H1 (cell line): Measurements from ENCODE around the gene ALK. TPM values are rescaled to one million over a fixed set of nuclear protein-coding genes. Genes with fewer than 3 reads are reported as not detected.

ENCODE experiments used
- CTCF ChIA-PET: fragments of 300-600 bp; sonication (Branson Sonifier 250); formaldehyde crosslinking; loops from one replicate; lab custom pipeline; 2021; ENCODE audit not compliant: partially characterized antibody; lab: Charles Lee
- POLR2A ChIA-PET: fragments of 300-600 bp; sonication (Branson Sonifier 250); formaldehyde crosslinking; loops from one replicate; lab custom pipeline; 2021; ENCODE audit warnings: inconsistent platforms; ENCODE audit not compliant: partially characterized antibody; lab: Charles Lee
- DNase-seq, 2 experiments: peaks; one replicate each; pipeline versions ENCODE4 v3.0.0 to v3.0.0-alpha.2; 2010 to 2022; ENCODE audit warnings: low spot score in 2 of 2, low read depth in 1 of 2, mixed read lengths in 1 of 2
- FAIRE-seq: peaks from 2 replicates; lab custom pipeline; 2011; peaks lifted over from hg19 to GRCh38; lab: Jason Lieb, UNC
- H2AFZ ChIP-seq: 2 replicates; pipeline ENCODE4 v1.8.1; 2012; ENCODE audit warnings: low read length, inconsistent platforms
- H2AK5ac ChIP-seq: 2 replicates; pipeline ENCODE4 v1.6.1; 2013; ENCODE audit warnings: low read depth, low read length
- H2BK120ac ChIP-seq: replicated peaks from 2 replicates; pipeline ENCODE3; 2013; ENCODE audit warnings: low read depth, low read length, inconsistent platforms
- H2BK12ac ChIP-seq: 2 replicates; pipeline ENCODE4 v1.6.1; 2013; ENCODE audit warnings: low read depth, low read length
- H2BK15ac ChIP-seq: 2 replicates; pipeline ENCODE4 v1.6.1; 2013; ENCODE audit warnings: low read length
- H2BK20ac ChIP-seq: 2 replicates; pipeline ENCODE4 v1.6.1; 2013; ENCODE audit warnings: low read length
- H2BK5ac ChIP-seq: 2 replicates; pipeline ENCODE4 v1.6.1; 2013; ENCODE audit warnings: low read depth, low read length
- H3K14ac ChIP-seq: 2 replicates; pipeline ENCODE4 v1.6.1; 2013; ENCODE audit warnings: inconsistent platforms; ENCODE audit not compliant: insufficient read length
- H3K18ac ChIP-seq: 2 replicates; pipeline ENCODE4 v1.6.1; 2013; ENCODE audit warnings: low read length; ENCODE audit errors: extremely low read depth
- H3K23ac ChIP-seq: 2 replicates; pipeline ENCODE4 v1.6.1; 2013; ENCODE audit warnings: inconsistent platforms; ENCODE audit not compliant: insufficient read length
- H3K23me2 ChIP-seq: 2 replicates; pipeline ENCODE4 v1.6.1; 2013; ENCODE audit warnings: low read depth, low read length
- H3K27ac ChIP-seq: 2 replicates; pipeline ENCODE4 v1.6.1; 2011; ENCODE audit warnings: low read depth, low read length, inconsistent platforms
- H3K27me3 ChIP-seq, 4 experiments: replicated peaks in 1 of 4; 1 replicate in 1 of 4; 2 replicates in 3 of 4; pipeline versions ENCODE4 v1.6.1 to v1.8.1; 2011 to 2013; ENCODE audit warnings: low read length in 3 of 4, mild to moderate bottlenecking in 3 of 4, inconsistent platforms in 2 of 4, mixed read lengths in 2 of 4, moderate library complexity in 1 of 4; ENCODE audit not compliant: control insufficient read depth in 3 of 4, insufficient read depth in 3 of 4; ENCODE audit errors: extremely low read depth in 1 of 4
- H3K36me3 ChIP-seq, 4 experiments: 2 replicates each; pipeline versions ENCODE4 v1.6.1 to v1.8.1; 2011 to 2013; ENCODE audit warnings: mild to moderate bottlenecking in 4 of 4, low read length in 3 of 4, moderate library complexity in 2 of 4, control low read depth in 1 of 4, inconsistent platforms in 1 of 4; ENCODE audit not compliant: insufficient read depth in 4 of 4, control insufficient read depth in 2 of 4
- H3K4ac ChIP-seq: replicated peaks from 2 replicates; pipeline ENCODE3; 2013; ENCODE audit warnings: low read length, low read depth, mixed read lengths, inconsistent platforms; ENCODE audit not compliant: insufficient read length
- H3K4me1 ChIP-seq, 4 experiments: replicated peaks in 1 of 4; 1 replicate in 1 of 4; 2 replicates in 3 of 4; pipeline versions ENCODE4 v1.6.1 to v1.8.1; 2011 to 2013; ENCODE audit warnings: low read length in 3 of 4, inconsistent platforms in 2 of 4, mixed read lengths in 1 of 4; ENCODE audit not compliant: insufficient read depth in 4 of 4, control insufficient read depth in 3 of 4
- H3K4me2 ChIP-seq, 2 experiments: 2 replicates each; pipeline versions ENCODE4 v1.6.1 to v1.8.1; 2011 to 2013; ENCODE audit warnings: low read depth in 2 of 2, low read length in 2 of 2, control low read depth in 1 of 2, inconsistent platforms in 1 of 2, mild to moderate bottlenecking in 1 of 2; ENCODE audit not compliant: insufficient read depth in 1 of 2
- H3K4me3 ChIP-seq, 4 experiments: fragments of 200-600, 300-600 bp in 1 of 4; sonication (generic), shearing (Covaris generic), sonication (Bioruptor Twin) in 1 of 4; 2 replicates each; pipeline versions ENCODE4 v1.5.1 to v1.8.1; 2011 to 2016; ENCODE audit warnings: low read length in 4 of 4, low read depth in 3 of 4, control low read depth in 2 of 4, inconsistent platforms in 2 of 4, mild to moderate bottlenecking in 2 of 4, mixed read lengths in 1 of 4, moderate library complexity in 1 of 4; ENCODE audit not compliant: insufficient read depth in 2 of 4; ENCODE audit errors: extremely low read depth in 1 of 4
- H3K56ac ChIP-seq: replicated peaks from 2 replicates; pipeline ENCODE3; 2013; ENCODE audit warnings: low read depth, mild to moderate bottlenecking, mixed read lengths, low read length, inconsistent platforms; ENCODE audit not compliant: insufficient read length
- H3K79me1 ChIP-seq: 2 replicates; pipeline ENCODE4 v1.6.1; 2013; ENCODE audit warnings: low read depth, low read length, control low read depth
- H3K79me2 ChIP-seq, 2 experiments: 2 replicates each; pipeline versions ENCODE4 v1.6.1 to v1.8.1; 2012 to 2013; ENCODE audit warnings: low read length in 2 of 2, mild to moderate bottlenecking in 2 of 2, inconsistent platforms in 1 of 2; ENCODE audit not compliant: insufficient read depth in 2 of 2, control insufficient read depth in 1 of 2
- H3K9ac ChIP-seq, 4 experiments: replicated peaks in 1 of 4; 1 replicate in 1 of 4; 2 replicates in 3 of 4; pipeline versions ENCODE4 v1.6.1 to v1.8.1; 2011 to 2013; ENCODE audit warnings: low read depth in 3 of 4, low read length in 3 of 4, control low read depth in 2 of 4, mild to moderate bottlenecking in 2 of 4, moderate library complexity in 2 of 4, inconsistent platforms in 1 of 4; ENCODE audit errors: extremely low read depth in 1 of 4
- H3K9me3 ChIP-seq, 2 experiments: 2 replicates each; pipeline versions ENCODE4 v1.6.1 to v1.8.1; 2012 to 2013; ENCODE audit warnings: mild to moderate bottlenecking in 2 of 2, moderate library complexity in 2 of 2, control low read depth in 1 of 2, inconsistent platforms in 1 of 2, low read depth in 1 of 2, low read length in 1 of 2, mixed read lengths in 1 of 2; ENCODE audit not compliant: insufficient read depth in 2 of 2
- H4K20me1 ChIP-seq, 2 experiments: replicated peaks in 1 of 2; 2 replicates each; pipeline versions ENCODE3 to v1.8.1; 2011 to 2013; ENCODE audit warnings: inconsistent platforms in 2 of 2, low read length in 2 of 2, mild to moderate bottlenecking in 1 of 2; ENCODE audit not compliant: insufficient read depth in 2 of 2, control insufficient read depth in 1 of 2
- H4K5ac ChIP-seq: 2 replicates; pipeline ENCODE4 v1.6.1; 2013; ENCODE audit warnings: low read length, low read depth, mixed read lengths, inconsistent platforms; ENCODE audit not compliant: insufficient read length
- H4K8ac ChIP-seq: 2 replicates; pipeline ENCODE4 v1.8.0; 2013; ENCODE audit warnings: mild to moderate bottlenecking, moderate library complexity, low read length, inconsistent platforms; ENCODE audit not compliant: insufficient read depth; ENCODE audit errors: extremely low read depth
- H4K91ac ChIP-seq: replicated peaks from 2 replicates; pipeline ENCODE3; 2013; ENCODE audit warnings: low read length, mixed read lengths, inconsistent platforms; ENCODE audit not compliant: insufficient read length
- BACH1 ChIP-seq: IDR thresholded peaks from 2 replicates; pipeline ENCODE4 v1.6.1; 2012; ENCODE audit warnings: low read length, improper control_type of control experiment
- EGR1 ChIP-seq: IDR thresholded peaks from 2 replicates; pipeline ENCODE4 v1.6.1; 2011; ENCODE audit warnings: low read depth, low read length, borderline replicate concordance
- EP300 ChIP-seq, 2 experiments: IDR thresholded peaks; 1 replicate in 1 of 2; 2 replicates in 1 of 2; pipeline ENCODE4 v1.6.1; 2011 to 2012; ENCODE audit warnings: low read depth in 2 of 2, low read length in 2 of 2, mild to moderate bottlenecking in 2 of 2, borderline replicate concordance in 1 of 2, inconsistent platforms in 1 of 2, moderate library complexity in 1 of 2
- EZH2 ChIP-seq: fragments of 200-600 bp; sonication (generic); IDR thresholded peaks from 2 replicates; pipeline ENCODE4 v1.7.1; 2012; ENCODE audit warnings: low read depth, mild to moderate bottlenecking, moderate library complexity, low read length, inconsistent platforms; ENCODE audit not compliant: severe bottlenecking
- KDM4A ChIP-seq: IDR thresholded peaks from one replicate; pipeline ENCODE4 v1.7.1; 2012; ENCODE audit warnings: low read depth, mild to moderate bottlenecking, moderate library complexity, low read length, inconsistent platforms; ENCODE audit not compliant: severe bottlenecking
- MAFK ChIP-seq: IDR thresholded peaks from 2 replicates; pipeline ENCODE4 v1.6.1; 2012; ENCODE audit warnings: low read depth, mild to moderate bottlenecking, improper control_type of control experiment, low read length
- PHF8 ChIP-seq: fragments of 200-600 bp; sonication (generic); conservative IDR thresholded peaks from 2 replicates; pipeline ENCODE4 v1.7.1; 2012; ENCODE audit warnings: low read depth, mild to moderate bottlenecking, inconsistent platforms, low read length, moderate library complexity
- RAD21 ChIP-seq, 2 experiments: IDR thresholded peaks in 1 of 2; conservative IDR thresholded peaks in 1 of 2; 2 replicates each; pipeline ENCODE4 v1.6.1; 2011; ENCODE audit warnings: low read depth in 2 of 2, low read length in 2 of 2, improper control_type of control experiment in 1 of 2, inconsistent platforms in 1 of 2, mild to moderate bottlenecking in 1 of 2, moderate library complexity in 1 of 2
- TAF7 ChIP-seq: optimal IDR thresholded peaks from 2 replicates; pipeline ENCODE3; 2011; ENCODE audit warnings: low read depth, mild to moderate bottlenecking, inconsistent platforms, low read length, moderate library complexity, borderline replicate concordance
- WGBS, 2 experiments: shearing (Covaris generic) in 1 of 2; methylation state at CpG; one replicate each; pipeline versions ENCODE4 v1.1.6 to v1.1.7; 2013 to 2015; ENCODE audit warnings: low lambda C conversion rate in 2 of 2, mixed read lengths in 2 of 2, inconsistent platforms in 1 of 2, low coverage in 1 of 2, missing lambda C conversion rate in 1 of 2; ENCODE audit not compliant: insufficient replicate concordance in 2 of 2, insufficient coverage in 1 of 2, insufficient read length in 1 of 2; ENCODE audit errors: extremely low coverage in 1 of 2, missing lambda C conversion rate in 1 of 2; 5-methylcytosine and 5-hydroxymethylcytosine counted together
- polyA plus RNA-seq, 7 experiments: library from polyadenylated mRNA; depleted of rRNA in 3 of 7; stranded (reverse) in 5 of 7; unstranded in 2 of 7; fragments of >200 nt in 5 of 7; fragments of 200-250 nt in 2 of 7; gene quantifications; 1 replicate in 5 of 7; 2 replicates in 1 of 7; 4 replicates in 1 of 7; pipeline versions ENCODE4 v1.2.1 to v1.2.3, GENCODE V29; 2011 to 2013; ENCODE audit warnings: missing spikeins in 2 of 7, mixed read lengths in 2 of 7
- total RNA-seq: library from RNA; stranded (reverse); fragmentation: NEBNext Ultra II Directional; extraction: Animal tissue kit (Norgen Biotek cat#: 25700); gene quantifications from 2 replicates; pipeline ENCODE4 v1.2.1, GENCODE V29; 2021
- TF ChIP-seq, protein P1 (sequence below): IDR thresholded peaks from 2 replicates; pipeline ENCODE4 v1.6.1; 2011; ENCODE audit warnings: low read depth, mild to moderate bottlenecking, low read length; ENCODE audit not compliant: insufficient read depth
- TF ChIP-seq, protein P2 (sequence below): IDR thresholded peaks from 2 replicates; pipeline ENCODE4 v1.6.1; 2012; ENCODE audit warnings: low read length, inconsistent platforms

ALK gene
- total and polyA plus RNA-seq, 2 of the 8 experiments (the other 6 are each of a cell fraction or from before 2014, with no cell fraction given): 0.02 to 0.09 TPM

DNA sequence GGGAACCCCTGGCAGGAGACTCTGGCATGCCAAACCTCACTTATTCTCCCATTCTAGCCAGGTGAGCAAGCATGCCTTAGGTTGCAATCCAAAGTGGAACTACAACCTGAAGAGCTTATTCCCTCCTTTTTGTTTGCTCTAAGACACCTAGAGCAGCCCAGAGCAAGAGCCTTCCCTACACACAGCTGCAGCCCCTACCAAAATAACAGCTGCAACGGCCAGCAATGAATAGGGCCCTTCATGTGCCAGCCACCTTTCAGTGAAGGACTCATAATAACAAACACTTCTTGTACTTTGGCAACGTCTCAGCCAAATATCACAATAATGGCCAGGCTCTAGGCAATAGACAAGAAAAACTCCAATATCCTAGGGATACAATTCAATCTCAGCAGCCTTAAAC, 178.7 kb downstream of the ALK start:
- H3K79me2 ChIP-seq: no peaks in the 10 kb centered on the region
- no peaks in the 10 kb centered on the region for H3K23me2 ChIP-seq
- H3K9me3 ChIP-seq: no peaks in the 10 kb centered on the region
- H2AFZ ChIP-seq: no peak overlapping the region
- H4K5ac ChIP-seq: no peak overlapping the region
- CTCF ChIA-PET: interaction anchor here (0.9 kb wide), 1 partner anchor 784 kb away, joined by 3 read pairs; no protein-coding TSS in a partner anchor
- H3K18ac ChIP-seq: no peak overlapping the region
- H2BK12ac ChIP-seq: no peak overlapping the region
- 85% methylated on average over 2 of the region's 2 CpGs; no CpG with 5 or more reads in 1 of the 2 experiments for WGBS, 2 experiments
- no peak overlapping the region for H2BK15ac ChIP-seq
- H4K8ac ChIP-seq: no peak overlapping the region
- H3K27me3 ChIP-seq: no peaks in the 10 kb centered on the region
- H4K91ac ChIP-seq: no peak overlapping the region
- H3K4me3 ChIP-seq: no peak overlapping the region
- H2AK5ac ChIP-seq: no peak overlapping the region
- H3K23ac ChIP-seq: no peak overlapping the region
- H3K4ac ChIP-seq: no peak overlapping the region
- H2BK120ac ChIP-seq: no peak overlapping the region
- H3K27ac ChIP-seq: no peak overlapping the region
- H4K20me1 ChIP-seq: no peaks in the 10 kb centered on the region
- POLR2A ChIA-PET: no interaction called here
- H2BK5ac ChIP-seq: no peak overlapping the region
- DNase-seq: no peak
- no peaks in the 10 kb centered on the region for H3K4me1 ChIP-seq
- H2BK20ac ChIP-seq: no peak overlapping the region
- H3K9ac ChIP-seq: no peak overlapping the region
- H3K4me2 ChIP-seq: no peak overlapping the region
- no peak for FAIRE-seq
- H3K56ac ChIP-seq: no peak overlapping the region
- H3K79me1 ChIP-seq: no peaks in the 10 kb centered on the region
- H3K36me3 ChIP-seq: no peaks in the 10 kb centered on the region
- H3K14ac ChIP-seq: no peak overlapping the region
- TF ChIP-seq MAFK: no peak
- TF ChIP-seq, protein P1, sequence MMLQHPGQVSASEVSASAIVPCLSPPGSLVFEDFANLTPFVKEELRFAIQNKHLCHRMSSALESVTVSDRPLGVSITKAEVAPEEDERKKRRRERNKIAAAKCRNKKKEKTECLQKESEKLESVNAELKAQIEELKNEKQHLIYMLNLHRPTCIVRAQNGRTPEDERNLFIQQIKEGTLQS: no peak
- no peak for TF ChIP-seq RAD21 (IDR thresholded peaks at IDR 0.05 in 1 of 2, conservative IDR thresholded peaks at IDR 0.05 in 1 of 2; ENCODE audit: low read depth in 2 of 2, low read length in 2 of 2)
- no peak for TF ChIP-seq EP300 (IDR thresholded peaks at IDR 0.05; ENCODE audit: borderline replicate concordance in 1 of 2, low read depth in 2 of 2, low read length in 2 of 2)
- no peak for TF ChIP-seq BACH1
- no peak for TF ChIP-seq EGR1
- TF ChIP-seq, protein P2, sequence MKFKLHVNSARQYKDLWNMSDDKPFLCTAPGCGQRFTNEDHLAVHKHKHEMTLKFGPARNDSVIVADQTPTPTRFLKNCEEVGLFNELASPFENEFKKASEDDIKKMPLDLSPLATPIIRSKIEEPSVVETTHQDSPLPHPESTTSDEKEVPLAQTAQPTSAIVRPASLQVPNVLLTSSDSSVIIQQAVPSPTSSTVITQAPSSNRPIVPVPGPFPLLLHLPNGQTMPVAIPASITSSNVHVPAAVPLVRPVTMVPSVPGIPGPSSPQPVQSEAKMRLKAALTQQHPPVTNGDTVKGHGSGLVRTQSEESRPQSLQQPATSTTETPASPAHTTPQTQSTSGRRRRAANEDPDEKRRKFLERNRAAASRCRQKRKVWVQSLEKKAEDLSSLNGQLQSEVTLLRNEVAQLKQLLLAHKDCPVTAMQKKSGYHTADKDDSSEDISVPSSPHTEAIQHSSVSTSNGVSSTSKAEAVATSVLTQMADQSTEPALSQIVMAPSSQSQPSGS: no peak
- no peak for TF ChIP-seq PHF8
- no peak for TF ChIP-seq KDM4A
- TF ChIP-seq TAF7: no peak
- no peak for TF ChIP-seq EZH2
